ENCODE data around the gene ARSG. TPM values are rescaled to one million over a fixed set of nuclear protein-coding genes. Genes with fewer than 3 reads are reported as not detected.

Gene ARSG
- total and polyA plus RNA-seq, 2 experiments from 2014 or later: 1.7 to 5.1 TPM

DNA sequence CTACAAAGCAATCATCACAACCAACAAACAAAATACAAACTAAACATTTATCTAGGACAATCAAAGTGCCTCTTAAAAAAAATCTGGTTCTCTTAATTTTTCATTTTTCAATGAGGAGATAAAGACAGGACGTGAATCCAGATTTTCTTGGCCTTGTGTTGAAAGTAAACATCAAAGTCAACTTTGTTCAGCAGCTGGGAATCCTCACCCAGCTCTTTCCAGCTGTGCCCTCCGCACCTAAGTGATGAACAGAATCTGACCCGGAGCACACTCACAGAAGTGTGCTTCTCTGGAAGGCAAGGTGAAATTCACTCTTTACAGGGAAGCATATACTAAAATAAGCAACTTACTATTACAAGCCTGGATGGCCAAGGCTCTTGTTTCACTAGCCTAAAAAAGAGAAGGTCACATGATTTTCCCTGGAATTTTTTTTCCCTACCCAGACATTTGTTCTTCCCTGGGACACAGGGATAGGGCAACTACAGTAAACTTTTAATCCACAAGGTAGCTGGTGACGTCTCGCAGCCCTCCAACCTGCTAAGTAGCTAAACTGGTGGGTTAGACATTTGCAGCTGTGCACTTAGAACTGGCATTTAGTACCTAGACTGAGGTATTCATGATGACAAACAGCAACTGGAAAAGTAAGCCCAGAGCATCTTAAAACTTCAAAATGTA is 162.8 kb downstream of the ARSG start (continued):
- TF ChIP-seq, protein P1, sequence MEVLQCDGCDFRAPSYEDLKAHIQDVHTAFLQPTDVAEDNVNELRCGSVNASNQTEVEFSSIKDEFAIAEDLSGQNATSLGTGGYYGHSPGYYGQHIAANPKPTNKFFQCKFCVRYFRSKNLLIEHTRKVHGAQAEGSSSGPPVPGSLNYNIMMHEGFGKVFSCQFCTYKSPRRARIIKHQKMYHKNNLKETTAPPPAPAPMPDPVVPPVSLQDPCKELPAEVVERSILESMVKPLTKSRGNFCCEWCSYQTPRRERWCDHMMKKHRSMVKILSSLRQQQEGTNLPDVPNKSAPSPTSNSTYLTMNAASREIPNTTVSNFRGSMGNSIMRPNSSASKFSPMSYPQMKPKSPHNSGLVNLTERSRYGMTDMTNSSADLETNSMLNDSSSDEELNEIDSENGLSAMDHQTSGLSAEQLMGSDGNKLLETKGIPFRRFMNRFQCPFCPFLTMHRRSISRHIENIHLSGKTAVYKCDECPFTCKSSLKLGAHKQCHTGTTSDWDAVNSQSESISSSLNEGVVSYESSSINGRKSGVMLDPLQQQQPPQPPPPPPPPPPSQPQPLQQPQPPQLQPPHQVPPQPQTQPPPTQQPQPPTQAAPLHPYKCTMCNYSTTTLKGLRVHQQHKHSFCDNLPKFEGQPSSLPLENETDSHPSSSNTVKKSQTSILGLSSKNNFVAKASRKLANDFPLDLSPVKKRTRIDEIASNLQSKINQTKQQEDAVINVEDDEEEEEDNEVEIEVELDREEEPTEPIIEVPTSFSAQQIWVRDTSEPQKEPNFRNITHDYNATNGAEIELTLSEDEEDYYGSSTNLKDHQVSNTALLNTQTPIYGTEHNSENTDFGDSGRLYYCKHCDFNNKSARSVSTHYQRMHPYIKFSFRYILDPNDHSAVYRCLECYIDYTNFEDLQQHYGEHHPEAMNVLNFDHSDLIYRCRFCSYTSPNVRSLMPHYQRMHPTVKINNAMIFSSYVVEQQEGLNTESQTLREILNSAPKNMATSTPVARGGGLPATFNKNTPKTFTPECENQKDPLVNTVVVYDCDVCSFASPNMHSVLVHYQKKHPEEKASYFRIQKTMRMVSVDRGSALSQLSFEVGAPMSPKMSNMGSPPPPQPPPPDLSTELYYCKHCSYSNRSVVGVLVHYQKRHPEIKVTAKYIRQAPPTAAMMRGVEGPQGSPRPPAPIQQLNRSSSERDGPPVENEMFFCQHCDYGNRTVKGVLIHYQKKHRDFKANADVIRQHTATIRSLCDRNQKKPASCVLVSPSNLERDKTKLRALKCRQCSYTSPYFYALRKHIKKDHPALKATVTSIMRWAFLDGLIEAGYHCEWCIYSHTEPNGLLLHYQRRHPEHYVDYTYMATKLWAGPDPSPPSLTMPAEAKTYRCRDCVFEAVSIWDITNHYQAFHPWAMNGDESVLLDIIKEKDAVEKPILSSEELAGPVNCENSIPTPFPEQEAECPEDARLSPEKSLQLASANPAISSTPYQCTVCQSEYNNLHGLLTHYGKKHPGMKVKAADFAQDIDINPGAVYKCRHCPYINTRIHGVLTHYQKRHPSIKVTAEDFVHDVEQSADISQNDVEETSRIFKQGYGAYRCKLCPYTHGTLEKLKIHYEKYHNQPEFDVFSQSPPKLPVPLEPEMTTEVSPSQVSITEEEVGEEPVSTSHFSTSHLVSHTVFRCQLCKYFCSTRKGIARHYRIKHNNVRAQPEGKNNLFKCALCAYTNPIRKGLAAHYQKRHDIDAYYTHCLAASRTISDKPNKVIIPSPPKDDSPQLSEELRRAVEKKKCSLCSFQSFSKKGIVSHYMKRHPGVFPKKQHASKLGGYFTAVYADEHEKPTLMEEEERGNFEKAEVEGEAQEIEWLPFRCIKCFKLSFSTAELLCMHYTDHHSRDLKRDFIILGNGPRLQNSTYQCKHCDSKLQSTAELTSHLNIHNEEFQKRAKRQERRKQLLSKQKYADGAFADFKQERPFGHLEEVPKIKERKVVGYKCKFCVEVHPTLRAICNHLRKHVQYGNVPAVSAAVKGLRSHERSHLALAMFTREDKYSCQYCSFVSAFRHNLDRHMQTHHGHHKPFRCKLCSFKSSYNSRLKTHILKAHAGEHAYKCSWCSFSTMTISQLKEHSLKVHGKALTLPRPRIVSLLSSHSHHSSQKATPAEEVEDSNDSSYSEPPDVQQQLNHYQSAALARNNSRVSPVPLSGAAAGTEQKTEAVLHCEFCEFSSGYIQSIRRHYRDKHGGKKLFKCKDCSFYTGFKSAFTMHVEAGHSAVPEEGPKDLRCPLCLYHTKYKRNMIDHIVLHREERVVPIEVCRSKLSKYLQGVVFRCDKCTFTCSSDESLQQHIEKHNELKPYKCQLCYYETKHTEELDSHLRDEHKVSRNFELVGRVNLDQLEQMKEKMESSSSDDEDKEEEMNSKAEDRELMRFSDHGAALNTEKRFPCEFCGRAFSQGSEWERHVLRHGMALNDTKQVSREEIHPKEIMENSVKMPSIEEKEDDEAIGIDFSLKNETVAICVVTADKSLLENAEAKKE (CRISPR knock-in tag; IDR thresholded peaks at IDR 0.05): no peak
- no peak for TF ChIP-seq EZH2 (IDR thresholded peaks at IDR 0.05; ENCODE audit: low read depth, unreplicated experiment)
- TF ChIP-seq, protein P2, sequence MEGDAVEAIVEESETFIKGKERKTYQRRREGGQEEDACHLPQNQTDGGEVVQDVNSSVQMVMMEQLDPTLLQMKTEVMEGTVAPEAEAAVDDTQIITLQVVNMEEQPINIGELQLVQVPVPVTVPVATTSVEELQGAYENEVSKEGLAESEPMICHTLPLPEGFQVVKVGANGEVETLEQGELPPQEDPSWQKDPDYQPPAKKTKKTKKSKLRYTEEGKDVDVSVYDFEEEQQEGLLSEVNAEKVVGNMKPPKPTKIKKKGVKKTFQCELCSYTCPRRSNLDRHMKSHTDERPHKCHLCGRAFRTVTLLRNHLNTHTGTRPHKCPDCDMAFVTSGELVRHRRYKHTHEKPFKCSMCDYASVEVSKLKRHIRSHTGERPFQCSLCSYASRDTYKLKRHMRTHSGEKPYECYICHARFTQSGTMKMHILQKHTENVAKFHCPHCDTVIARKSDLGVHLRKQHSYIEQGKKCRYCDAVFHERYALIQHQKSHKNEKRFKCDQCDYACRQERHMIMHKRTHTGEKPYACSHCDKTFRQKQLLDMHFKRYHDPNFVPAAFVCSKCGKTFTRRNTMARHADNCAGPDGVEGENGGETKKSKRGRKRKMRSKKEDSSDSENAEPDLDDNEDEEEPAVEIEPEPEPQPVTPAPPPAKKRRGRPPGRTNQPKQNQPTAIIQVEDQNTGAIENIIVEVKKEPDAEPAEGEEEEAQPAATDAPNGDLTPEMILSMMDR (conservative IDR thresholded peaks at IDR 0.05; ENCODE audit: low read depth in 2 of 2): no peak

DNA sequence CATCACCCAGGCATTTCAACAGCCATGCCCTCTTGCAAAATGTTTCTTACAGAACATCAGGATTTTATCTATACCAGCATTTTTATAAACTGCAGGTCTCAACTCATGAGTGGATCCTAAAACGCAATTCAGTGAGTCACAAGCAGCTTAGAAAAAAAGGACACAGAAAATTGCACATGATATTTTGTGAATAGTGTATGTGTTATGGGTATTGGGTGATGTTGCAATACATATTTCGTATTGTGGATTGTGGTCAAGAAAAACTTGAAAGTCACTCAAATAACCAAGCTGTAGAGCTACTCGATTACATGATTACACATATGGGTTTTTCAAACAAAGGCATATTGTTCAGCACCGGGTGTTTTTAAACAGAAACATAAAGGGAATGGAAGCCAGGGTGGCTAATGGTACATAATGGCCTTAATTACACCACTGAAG is 164.6 kb downstream of the ARSG start:
- H3K27ac ChIP-seq (ENCODE audit: low read depth): no peak overlapping the region
- H4K20me1 ChIP-seq (replicated peaks; ENCODE audit: insufficient read depth): no peaks in the 10 kb centered on the region
- H3K4me1 ChIP-seq (ENCODE audit: insufficient read depth): peaks cover 36% of the 10 kb centered on the region
- H3F3A ChIP-seq (replicated peaks; ENCODE audit: low read depth): peaks cover 4% of the 10 kb centered on the region; the same call in 1 of the 2 replicates
- H3K4me3 ChIP-seq: peak overlapping the region; percentile 76
- Mint-ChIP-seq H3K4me3 (peak overlapping the region; percentile 91), H3K27ac (0 out of 2 replicates have a peak overlapping the region, but pooled peaks have one; percentile 85), H3K36me3 (ENCODE audit: low read depth) (no peaks in the 10 kb centered on the region), H3K4me1 (peaks cover 42% of the 10 kb centered on the region), H3K27me3 (ENCODE audit: insufficient read depth, low read depth, poor library complexity) (peaks cover 8% of the 10 kb centered on the region), H3K9me3 (no peaks in the 10 kb centered on the region; the same call in 2 of the 3 replicates)
- peaks cover 5% of the 10 kb centered on the region; the same call in 1 of the 2 replicates for H3K36me3 ChIP-seq (ENCODE audit: insufficient read depth)
- no peak overlapping the region for H2AFZ ChIP-seq
- peak overlapping the region; percentile 91 for H3K4me2 ChIP-seq
- H3K9me2 ChIP-seq (ENCODE audit: insufficient read depth): no peaks in the 10 kb centered on the region
- H3K27me3 ChIP-seq (ENCODE audit: insufficient read depth): peaks cover 7% of the 10 kb centered on the region; the same call in 1 of the 2 replicates
- no peaks in the 10 kb centered on the region for H3K79me2 ChIP-seq (replicated peaks; ENCODE audit: insufficient read depth)
- no peak for DNase-seq (ENCODE audit: low spot score)
- ATAC-seq: no peak
- no peak for TF ChIP-seq ZNF331 (CRISPR knock-in tag; IDR thresholded peaks at IDR 0.05; ENCODE audit: low read depth)
- TF ChIP-seq EZH2 (IDR thresholded peaks at IDR 0.05; ENCODE audit: low read depth, unreplicated experiment): no peak
- no peak for TF ChIP-seq STAT1 (IDR thresholded peaks at IDR 0.05; ENCODE audit: unreplicated experiment)
- TF ChIP-seq, protein P2 (conservative IDR thresholded peaks at IDR 0.05; ENCODE audit: low read depth in 2 of 2): no peak
- TF ChIP-seq, protein P3, sequence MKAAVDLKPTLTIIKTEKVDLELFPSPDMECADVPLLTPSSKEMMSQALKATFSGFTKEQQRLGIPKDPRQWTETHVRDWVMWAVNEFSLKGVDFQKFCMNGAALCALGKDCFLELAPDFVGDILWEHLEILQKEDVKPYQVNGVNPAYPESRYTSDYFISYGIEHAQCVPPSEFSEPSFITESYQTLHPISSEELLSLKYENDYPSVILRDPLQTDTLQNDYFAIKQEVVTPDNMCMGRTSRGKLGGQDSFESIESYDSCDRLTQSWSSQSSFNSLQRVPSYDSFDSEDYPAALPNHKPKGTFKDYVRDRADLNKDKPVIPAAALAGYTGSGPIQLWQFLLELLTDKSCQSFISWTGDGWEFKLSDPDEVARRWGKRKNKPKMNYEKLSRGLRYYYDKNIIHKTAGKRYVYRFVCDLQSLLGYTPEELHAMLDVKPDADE (IDR thresholded peaks at IDR 0.05): no peak
- TF ChIP-seq NANOG (IDR thresholded peaks at IDR 0.05; ENCODE audit: borderline replicate concordance): no peak
- TF ChIP-seq POLR2AphosphoS5 (IDR thresholded peaks at IDR 0.05; ENCODE audit: low read depth): no peak
